K562 (cell line): Measurements from ENCODE around the gene HS3ST3A1. TPM values are rescaled to one million over a fixed set of nuclear protein-coding genes. Genes with fewer than 3 reads are reported as not detected.
A peak's percentile ranks its signal among the peaks of the same experiment; 100 is the strongest.

ENCODE experiments used
- HMG20A ChIP-seq: fragments of 450-650 bp; formaldehyde crosslinking; conservative IDR thresholded peaks from 2 replicates; pipeline ENCODE4 v1.4.0; 2020; ENCODE audit warnings: mild to moderate bottlenecking, mixed read lengths
- JUND ChIP-seq, 2 experiments: IDR thresholded peaks; 2 replicates in 1 of 2; 3 replicates in 1 of 2; pipeline ENCODE4 v1.6.1; 2011; ENCODE audit warnings: borderline replicate concordance in 2 of 2, low read depth in 2 of 2, low read length in 2 of 2, improper control_type of control experiment in 1 of 2, missing biosample characterization in 1 of 2, missing genetic modification characterization in 1 of 2, missing genetic modification reagents in 1 of 2
- KLF16 ChIP-seq: IDR thresholded peaks from 2 replicates; pipeline ENCODE4 v1.6.1; 2016; ENCODE audit warnings: antibody characterized with exemption
- MCM2 ChIP-seq: fragments of 450-650 bp; IDR thresholded peaks from 2 replicates; pipeline ENCODE4 v1.6.1; 2017; ENCODE audit warnings: low read depth, mild to moderate bottlenecking
- PHB ChIP-seq: fragments of 250-450 bp; sonication (Bioruptor Pico); IDR thresholded peaks from 2 replicates; pipeline ENCODE4 v1.5.0; 2021
- RCOR1 ChIP-seq, 2 experiments: IDR thresholded peaks; 2 replicates each; pipeline ENCODE4 v1.6.1; 2012; ENCODE audit warnings: low read depth in 2 of 2, low read length in 2 of 2, borderline replicate concordance in 1 of 2, improper control_type of control experiment in 1 of 2
- VEZF1 ChIP-seq: fragments of 200-800 bp; sonication (Bioruptor generic); IDR thresholded peaks from 2 replicates; pipeline ENCODE4 v1.6.1; 2017; ENCODE audit warnings: missing genetic modification characterization, missing compliant biosample characterization
- ZBTB11 ChIP-seq, 3 experiments: fragments of 200-800 bp in 1 of 3; fragments of 250-450 bp in 1 of 3; fragments of 450-650 bp in 1 of 3; sonication (Bioruptor Pico) in 1 of 3; sonication (Bioruptor generic) in 1 of 3; formaldehyde crosslinking in 1 of 3; IDR thresholded peaks; 2 replicates each; pipeline versions ENCODE4 v1.6.1 to v1.8.0; 2016 to 2022; ENCODE audit warnings: mild to moderate bottlenecking in 2 of 3, missing genetic modification characterization in 2 of 3, missing compliant biosample characterization in 1 of 3, moderate library complexity in 1 of 3
- ZNF124 ChIP-seq: sonication (generic); formaldehyde crosslinking; IDR thresholded peaks from 2 replicates; pipeline ENCODE4 v1.8.1; 2022; ENCODE audit warnings: missing genetic modification reagents
- ZNF584 ChIP-seq: fragments of 200-800 bp; sonication (Bioruptor generic); IDR thresholded peaks from 2 replicates; pipeline ENCODE4 v1.6.1; 2016; ENCODE audit warnings: low read depth, mild to moderate bottlenecking, missing genetic modification characterization, missing compliant biosample characterization
- ZNF668 ChIP-seq: fragments of 250-450 bp; sonication (Bioruptor Pico); IDR thresholded peaks from 2 replicates; pipeline ENCODE4 v1.8.0; 2022; ENCODE audit warnings: mild to moderate bottlenecking, inconsistent platforms
- ZNF766 ChIP-seq: fragments of 200-800 bp; sonication (Bioruptor generic); conservative IDR thresholded peaks from 2 replicates; pipeline ENCODE4 v1.6.1; 2016; ENCODE audit warnings: missing genetic modification characterization, missing compliant biosample characterization
- polyA plus RNA-seq, 8 experiments: library from polyadenylated mRNA; depleted of rRNA in 4 of 8; stranded (reverse) in 5 of 8; unstranded in 3 of 8; fragments of >200 nt; fragmentation: Nextera tagmentation in 2 of 8; fragmentation: Illumina TruSeq in 1 of 8; extraction: Ambion mirVana in 2 of 8; extraction: Trizol in 1 of 8; gene quantifications; 2 replicates each; pipeline versions ENCODE4 v1.2.1 to v1.2.3, GENCODE V29; 2011 to 2014; ENCODE audit warnings: inconsistent platforms in 1 of 8, missing spikeins in 1 of 8
- total RNA-seq, 7 experiments: library from RNA; depleted of rRNA in 6 of 7; stranded (reverse); fragments of >200 nt in 6 of 7; fragmentation: Illumina TruSeq in 2 of 7; extraction: Trizol in 2 of 7; gene quantifications; 2 replicates each; pipeline versions ENCODE4 v1.2.1 to v1.2.3, GENCODE V29; 2011 to 2021; ENCODE audit warnings: low replicate concordance in 1 of 7
- TF ChIP-seq, protein P1 (sequence below), 2 experiments: fragments of 450-650 bp; IDR thresholded peaks; 2 replicates each; pipeline ENCODE4 v1.6.1; 2016; ENCODE audit warnings: mild to moderate bottlenecking in 2 of 2, borderline replicate concordance in 1 of 2, low read depth in 1 of 2, moderate library complexity in 1 of 2

Gene HS3ST3A1
- total and polyA plus RNA-seq, 9 of the 15 experiments (the other 6 are each of a cell fraction or from before 2014, with no cell fraction given) = 0.25 to 14.8 (median 2.3) TPM

DNA sequence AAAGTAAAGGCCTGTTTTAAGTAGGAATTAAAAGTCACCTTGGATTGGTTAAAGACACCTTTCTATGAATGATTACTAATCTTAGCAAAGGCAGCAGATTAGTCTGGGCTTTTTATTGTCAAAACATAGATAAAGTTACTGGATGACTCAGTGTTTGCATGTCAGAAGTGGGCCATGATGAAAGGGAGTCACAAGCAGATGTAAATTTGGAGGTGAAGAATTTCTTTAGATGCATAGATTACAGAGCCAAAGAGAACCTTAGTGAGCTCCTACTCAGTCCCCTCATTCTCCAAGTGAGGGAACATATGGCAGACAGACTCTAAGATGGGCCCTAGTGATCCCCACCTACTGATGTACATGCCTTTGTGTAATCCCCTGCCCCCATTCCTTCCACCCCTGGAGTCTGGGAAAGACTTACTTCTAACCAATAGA lies 124.5 kb downstream of the HS3ST3A1 start (continued):
- TF ChIP-seq JUND (IDR thresholded peaks at IDR 0.05; ENCODE audit: borderline replicate concordance, low read depth, low read length) (peak; percentile 91), JUND (tag; IDR thresholded peaks at IDR 0.05; ENCODE audit: borderline replicate concordance, low read depth, low read length) (peak; percentile 78; the same call in 1 of the 3 replicates), PHB (CRISPR knock-in tag) (no peak), ZNF584 (CRISPR knock-in tag) (0 out of 2 replicates have a peak, but pooled peaks have one; percentile 6), HMG20A (CRISPR knock-in tag) (no peak), MCM2 (no peak), ZNF766 (CRISPR knock-in tag) (peak; percentile 38; the same call in 1 of the 2 replicates), ZNF124 (no peak), VEZF1 (CRISPR knock-in tag) (peak; percentile 21; the same call in 1 of the 2 replicates), RCOR1 (IDR thresholded peaks at IDR 0.05; ENCODE audit: borderline replicate concordance in 1 of 2, low read depth in 2 of 2, low read length in 2 of 2) (0 out of 4 replicates have a peak, but pooled peaks of 1 of the 2 experiments have one; percentile 9), ZNF668 (CRISPR knock-in tag) (no peak), KLF16 (no peak), ZBTB11 (CRISPR knock-in tag; IDR thresholded peaks at IDR 0.05) (0 out of 6 replicates have a peak, but pooled peaks of 1 of the 3 experiments have one; percentile 21)
- TF ChIP-seq, protein P1, sequence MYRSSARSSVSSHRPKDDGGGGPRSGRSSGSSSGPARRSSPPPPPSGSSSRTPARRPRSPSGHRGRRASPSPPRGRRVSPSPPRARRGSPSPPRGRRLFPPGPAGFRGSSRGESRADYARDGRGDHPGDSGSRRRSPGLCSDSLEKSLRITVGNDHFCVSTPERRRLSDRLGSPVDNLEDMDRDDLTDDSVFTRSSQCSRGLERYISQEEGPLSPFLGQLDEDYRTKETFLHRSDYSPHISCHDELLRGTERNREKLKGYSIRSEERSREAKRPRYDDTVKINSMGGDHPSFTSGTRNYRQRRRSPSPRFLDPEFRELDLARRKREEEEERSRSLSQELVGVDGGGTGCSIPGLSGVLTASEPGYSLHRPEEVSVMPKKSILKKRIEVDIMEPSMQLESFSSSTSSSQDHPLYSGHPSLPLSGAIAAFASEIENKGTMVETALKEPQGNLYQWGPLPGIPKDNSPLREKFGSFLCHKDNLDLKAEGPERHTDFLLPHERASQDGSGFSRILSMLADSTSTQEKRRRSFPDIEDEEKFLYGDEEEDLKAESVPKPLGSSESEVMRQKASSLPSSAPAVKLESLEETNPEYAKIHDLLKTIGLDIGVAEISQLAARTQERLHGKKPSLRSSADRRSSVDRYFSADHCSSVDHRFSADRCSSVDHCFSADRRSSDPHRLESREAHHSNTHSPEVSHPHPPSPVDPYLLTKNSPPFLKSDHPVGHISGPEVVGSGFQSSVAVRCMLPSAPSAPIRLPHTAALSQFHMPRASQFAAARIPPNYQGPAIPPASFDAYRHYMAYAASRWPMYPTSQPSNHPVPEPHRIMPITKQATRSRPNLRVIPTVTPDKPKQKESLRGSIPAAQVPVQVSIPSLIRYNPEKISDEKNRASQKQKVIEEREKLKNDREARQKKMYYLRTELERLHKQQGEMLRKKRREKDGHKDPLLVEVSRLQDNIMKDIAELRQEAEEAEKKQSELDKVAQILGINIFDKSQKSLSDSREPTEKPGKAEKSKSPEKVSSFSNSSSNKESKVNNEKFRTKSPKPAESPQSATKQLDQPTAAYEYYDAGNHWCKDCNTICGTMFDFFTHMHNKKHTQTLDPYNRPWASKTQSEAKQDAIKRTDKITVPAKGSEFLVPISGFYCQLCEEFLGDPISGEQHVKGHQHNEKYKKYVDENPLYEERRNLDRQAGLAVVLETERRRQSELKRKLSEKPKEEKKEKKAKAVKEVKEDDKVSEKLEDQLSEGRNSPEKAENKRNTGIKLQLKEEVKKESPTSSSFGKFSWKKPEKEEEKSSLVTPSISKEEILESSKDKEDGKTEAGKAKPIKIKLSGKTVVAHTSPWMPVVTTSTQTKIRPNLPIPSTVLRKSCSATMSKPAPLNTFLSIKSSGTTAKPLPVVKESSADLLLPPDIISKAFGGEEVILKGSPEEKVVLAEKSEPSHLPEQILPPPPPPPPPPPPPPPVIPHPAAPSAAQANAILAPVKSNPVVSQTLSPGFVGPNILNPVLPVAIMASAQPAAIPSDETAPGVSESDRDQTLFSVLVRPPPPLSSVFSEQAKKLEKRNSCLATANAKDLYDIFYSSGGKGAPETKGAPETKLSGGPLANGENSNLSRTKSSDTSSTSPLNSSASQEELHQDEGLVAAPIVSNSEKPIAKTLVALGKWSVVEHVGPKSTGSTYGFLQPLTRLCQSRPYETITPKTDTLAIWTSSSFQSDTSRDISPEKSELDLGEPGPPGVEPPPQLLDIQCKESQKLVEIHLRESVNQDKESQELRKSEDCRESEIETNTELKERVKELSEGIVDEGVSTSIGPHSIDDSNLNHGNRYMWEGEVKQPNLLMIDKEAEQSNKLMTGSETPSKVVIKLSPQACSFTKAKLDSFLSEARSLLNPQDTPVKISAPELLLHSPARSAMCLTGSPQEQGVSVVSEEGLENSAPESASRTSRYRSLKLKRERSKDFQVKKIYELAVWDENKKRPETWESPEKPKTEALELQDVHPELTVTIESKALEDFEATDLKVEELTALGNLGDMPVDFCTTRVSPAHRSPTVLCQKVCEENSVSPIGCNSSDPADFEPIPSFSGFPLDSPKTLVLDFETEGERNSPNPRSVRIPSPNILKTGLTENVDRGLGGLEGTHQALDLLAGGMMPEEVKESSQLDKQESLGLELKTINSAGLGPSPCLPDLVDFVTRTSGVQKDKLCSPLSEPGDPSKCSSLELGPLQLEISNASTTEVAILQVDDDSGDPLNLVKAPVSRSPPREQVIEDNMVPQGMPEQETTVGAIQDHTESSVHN (IDR thresholded peaks at IDR 0.05; ENCODE audit: borderline replicate concordance in 1 of 2, low read depth in 1 of 2) = peak in 1 of 2 experiments; percentile 41; a peak in 1 of 4 replicates
